DMS53 treated with DMSO at 0.1 percent for 48 hours (cell line): ENCODE data around the gene HOXD13.

Source experiments
- DNase-seq: peaks from one replicate; lab custom pipeline; 2025; ENCODE audit not compliant: unreplicated experiment; lab: John Stamatoyannopoulos, UW

HOXD13 gene

DNA sequence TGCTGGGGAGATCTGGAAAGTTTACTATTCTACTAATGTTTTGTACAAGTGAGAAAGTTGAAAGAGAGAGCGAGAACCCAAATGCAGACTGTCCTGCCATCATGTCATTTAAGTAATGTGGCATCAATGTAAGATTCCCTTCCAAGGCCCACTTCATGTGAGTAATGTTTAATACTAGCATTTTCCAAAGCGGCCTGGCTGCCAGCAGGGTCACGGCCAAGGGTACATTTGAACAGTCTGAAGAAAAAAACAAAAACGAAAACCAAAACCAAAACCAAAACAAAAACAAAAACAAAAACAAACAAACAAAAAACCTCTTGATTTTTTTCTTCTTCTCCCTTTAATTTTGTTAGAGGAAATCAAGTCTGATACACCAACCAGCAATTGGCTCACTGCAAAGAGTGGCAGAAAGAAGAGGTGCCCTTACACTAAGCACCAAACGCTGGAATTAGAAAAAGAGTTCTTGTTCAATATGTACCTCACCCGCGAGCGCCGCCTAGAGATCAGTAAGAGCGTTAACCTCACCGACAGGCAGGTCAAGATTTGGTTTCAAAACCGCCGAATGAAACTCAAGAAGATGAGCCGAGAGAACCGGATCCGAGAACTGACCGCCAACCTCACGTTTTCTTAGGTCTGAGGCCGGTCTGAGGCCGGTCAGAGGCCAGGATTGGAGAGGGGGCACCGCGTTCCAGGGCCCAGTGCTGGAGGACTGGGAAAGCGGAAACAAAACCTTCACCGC is 26.2 kb downstream of the HOXD13 start:
- DNase-seq: peak; percentile 58

DNA sequence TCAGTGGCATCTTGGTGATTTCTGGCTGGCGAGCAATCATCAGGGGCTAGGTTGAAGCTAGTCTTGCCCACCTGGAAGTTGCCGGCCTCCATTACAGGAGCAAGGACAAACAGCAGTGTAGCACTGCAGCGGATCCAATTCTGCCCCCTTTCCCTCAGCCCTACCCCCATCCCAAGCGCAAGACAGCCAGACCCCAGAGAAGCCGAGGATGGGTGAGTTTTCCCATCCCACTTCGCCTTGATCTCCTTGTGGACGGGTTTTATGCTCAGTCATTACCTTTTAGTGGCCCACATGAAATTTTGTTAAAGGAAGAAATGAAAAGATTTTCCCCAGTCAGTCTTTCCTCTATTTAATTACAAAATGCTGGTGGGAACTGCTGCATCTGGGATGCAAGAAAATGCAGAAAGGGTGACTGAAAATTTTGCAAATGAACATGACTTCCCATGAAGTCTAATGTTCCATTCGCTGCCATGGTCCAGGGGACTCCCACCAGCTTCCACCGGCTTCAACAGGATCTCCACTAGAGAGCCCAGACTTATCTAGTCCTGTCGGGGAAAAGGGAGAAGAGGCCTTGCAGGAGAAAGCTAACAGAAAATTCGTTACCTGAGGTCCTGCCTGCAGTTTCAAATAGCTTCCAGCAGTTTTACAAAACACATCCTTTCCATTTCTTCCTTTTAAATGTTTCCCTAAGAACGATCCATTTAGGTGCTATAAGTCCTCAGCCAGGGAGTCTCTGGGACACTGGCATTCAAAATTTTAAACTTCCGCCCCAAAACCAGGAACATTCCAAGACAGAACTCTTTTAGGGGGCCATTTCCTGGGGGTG is 28.1 kb downstream of the HOXD13 start:
- DNase-seq: no peak

DNA sequence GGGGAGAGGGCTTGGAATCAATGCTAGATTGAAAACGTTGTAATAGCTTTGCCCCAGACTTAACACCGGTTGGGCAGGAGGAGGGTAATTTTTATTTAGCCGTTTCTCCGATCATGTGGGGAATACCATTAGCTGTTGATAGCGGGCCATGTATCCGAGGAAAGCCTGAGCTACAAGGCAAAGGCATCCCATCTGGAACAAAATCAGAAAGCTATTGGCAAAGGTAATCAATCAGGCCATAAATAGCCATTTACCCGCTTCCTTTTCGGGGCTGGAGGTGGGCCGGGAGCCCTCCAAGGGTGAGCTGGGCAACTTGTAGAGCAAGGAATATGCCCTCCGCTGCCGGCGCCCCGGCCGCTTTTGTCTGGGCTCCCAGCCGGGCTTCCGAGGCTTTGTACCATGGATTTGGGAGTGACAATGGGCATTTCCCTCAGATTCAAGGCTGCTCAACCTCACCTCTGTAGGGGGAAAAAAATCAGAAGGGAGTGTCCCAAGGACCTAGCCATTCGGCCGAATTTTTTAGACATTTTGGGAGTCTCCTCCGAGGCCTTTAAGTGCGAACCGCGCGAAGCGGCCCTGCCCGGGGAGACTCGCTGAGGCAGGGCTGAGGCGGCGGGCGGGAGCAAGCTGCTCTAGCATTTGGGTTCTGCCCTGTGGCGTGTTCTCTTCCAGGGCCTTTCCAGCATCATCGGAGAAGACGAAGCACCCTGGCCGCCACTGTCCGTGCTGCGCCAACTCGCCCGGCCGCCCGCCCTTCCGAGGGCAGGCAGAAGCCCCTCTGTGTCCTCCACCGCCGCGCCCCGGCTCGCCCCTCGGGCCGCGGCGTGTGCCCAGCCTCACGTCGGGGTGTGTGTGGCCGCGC is 28.9 kb downstream of the HOXD13 start:
- DNase-seq: no peak

DNA sequence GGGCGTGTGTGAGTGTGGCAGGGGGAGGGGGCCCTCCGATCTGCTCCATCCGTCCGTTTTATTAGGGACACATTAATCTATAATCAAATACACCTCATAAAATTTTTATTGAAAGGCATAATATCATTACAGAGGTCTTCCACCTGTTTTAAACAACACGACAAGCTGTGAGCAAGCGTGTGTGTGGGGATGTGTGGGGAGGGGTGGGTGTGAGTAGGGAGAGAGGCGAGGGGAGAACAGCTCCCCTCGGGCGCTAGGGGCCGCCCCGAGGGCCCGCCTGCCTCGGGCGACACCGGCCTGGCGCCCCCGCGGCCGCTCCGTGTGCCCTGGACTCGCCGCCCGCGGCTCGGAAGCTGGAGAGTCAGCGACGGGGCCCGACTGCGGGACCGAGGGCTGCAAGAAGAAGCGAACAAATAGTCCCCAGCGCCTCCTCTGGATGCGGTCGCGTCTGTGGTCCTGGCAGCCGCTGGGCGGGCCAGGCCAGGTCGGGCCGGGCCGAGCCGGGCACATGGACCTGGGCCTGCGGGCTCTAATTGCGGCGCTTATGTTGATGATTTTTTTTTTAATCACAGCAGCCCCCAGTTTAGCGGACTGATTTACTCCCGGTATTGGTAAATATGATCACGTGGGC is 29.6 kb downstream of the HOXD13 start:
- peak; percentile 88 for DNase-seq

DNA sequence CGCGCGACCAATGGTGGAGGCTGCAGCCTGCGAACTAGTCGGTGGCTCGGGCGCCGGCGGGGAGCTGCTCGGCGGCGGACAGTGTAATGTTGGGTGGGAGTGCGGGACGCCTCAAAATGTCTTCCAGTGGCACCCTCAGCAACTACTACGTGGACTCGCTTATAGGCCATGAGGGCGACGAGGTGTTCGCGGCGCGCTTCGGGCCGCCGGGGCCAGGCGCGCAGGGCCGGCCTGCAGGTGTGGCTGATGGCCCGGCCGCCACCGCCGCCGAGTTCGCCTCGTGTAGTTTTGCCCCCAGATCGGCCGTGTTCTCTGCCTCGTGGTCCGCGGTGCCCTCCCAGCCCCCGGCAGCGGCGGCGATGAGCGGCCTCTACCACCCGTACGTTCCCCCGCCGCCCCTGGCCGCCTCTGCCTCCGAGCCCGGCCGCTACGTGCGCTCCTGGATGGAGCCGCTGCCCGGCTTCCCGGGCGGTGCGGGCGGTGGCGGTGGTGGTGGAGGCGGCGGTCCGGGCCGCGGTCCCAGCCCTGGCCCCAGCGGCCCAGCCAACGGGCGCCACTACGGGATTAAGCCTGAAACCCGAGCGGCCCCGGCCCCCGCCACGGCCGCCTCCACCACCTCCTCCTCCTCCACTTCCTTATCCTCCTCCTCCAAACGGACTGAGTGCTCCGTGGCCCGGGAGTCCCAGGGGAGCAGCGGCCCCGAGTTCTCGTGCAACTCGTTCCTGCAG is 30.3 kb downstream of the HOXD13 start, which contains the start of gene HOXD9:
Gene HOXD9, plus strand, starts transcription at position 37 of the 728 bp plus-strand sequence. Its CDS starts 50 bp downstream, at position 87.
- no peak for DNase-seq

DNA sequence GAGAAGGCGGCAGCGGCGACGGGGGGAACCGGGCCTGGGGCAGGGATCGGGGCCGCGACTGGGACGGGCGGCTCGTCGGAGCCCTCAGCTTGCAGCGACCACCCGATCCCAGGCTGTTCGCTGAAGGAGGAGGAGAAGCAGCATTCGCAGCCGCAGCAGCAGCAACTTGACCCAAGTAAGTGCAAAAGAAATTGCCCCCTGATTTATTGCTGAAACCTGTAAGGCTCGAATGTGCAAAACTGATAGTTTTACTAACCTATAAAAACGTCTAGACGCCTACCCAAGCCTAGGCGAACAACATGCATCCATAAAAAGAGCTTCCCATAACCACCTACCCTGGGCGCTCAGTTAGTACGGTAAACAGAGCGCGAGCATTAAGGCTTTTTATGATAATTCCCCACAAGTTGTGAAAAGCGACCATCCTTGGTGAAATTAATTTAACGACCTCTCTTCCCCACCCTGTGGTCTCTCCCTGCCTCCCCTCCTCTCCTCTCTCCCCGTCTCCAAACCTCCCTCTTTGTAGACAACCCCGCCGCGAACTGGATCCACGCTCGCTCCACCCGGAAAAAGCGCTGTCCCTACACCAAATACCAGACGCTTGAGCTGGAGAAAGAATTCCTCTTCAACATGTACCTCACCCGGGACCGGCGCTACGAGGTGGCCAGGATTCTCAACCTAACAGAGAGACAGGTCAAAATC is 31.0 kb downstream of the HOXD13 start:
- no peak for DNase-seq

DNA sequence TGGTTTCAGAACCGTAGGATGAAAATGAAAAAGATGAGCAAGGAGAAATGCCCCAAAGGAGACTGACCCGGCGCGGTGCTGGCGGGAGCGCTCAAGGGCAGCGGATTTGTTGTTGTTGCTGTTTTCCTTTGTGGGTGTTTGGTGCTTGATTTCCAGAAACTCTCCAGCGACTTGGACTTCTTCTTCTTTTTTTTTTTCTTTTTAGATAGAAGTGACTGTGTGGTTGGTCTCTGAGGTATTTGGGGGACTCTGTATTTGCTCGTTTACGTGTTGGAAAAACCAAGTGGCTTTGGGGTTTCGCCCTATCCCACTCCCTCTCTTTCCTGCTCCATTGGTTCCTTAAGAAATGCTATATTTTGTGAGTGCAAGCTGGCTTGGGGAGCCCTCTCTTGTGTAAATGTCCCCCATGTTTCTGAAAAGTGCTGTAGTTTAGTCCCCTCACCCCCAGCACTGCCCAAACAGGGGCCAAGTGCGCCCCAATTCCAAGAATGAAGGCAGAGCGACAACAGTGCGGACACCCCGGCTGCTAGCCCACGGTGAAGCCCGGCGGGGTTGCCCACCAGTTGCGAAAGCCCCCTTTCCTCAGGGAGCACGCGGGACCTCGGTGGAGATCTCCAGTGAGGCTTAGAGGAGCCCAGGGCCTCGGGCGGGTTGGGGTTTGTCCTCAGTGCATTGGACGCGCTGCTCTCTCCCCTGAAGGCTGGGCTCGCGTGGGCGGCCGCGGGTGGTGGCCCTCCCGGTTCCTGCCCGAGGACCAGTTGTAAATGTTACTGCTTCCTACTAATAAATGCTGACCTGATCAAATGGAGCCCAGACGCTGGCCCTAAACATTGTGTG is 31.8 kb downstream of the HOXD13 start:
- DNase-seq: no peak

DNA sequence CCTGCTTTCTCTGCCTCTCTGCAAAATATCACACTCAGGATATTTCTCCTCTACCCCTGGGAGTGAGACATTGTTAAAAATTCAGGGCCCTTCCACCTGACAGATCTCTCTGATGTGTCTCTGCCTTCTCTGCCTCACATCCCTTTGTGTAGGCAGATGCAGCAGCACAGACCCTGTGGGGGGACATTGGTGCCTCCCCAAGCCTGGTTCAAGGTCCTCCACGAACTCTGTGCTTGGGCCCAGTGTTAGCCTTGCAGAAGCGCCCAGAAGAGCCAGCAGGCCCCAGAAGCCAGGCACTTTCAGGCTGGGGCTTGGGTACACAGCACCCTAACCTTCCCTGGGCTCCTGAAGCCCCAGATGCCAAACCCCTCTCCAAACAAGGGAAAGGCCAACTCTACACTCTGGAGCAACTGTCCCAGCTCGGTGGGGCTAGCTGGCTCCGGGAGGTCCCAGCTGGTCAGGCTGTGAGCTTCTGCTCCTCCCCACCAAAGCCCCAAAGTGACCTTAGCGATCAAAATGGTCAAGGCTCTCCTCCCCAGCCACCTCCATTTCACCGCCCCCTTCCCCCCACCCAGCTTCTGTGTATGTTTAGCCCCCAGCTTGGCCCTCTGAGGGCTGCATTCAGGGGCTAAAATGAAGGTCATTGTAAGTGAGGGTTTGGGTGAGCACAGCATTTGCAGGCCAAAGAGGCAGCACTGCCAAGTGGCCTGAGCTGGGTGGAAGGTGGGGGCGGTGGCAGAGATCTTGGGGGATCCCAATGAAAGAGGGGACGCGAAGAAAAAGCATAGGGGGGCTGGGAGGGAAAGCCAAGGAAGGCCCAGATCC is 32.6 kb downstream of the HOXD13 start:
- DNase-seq: no peak

DNA sequence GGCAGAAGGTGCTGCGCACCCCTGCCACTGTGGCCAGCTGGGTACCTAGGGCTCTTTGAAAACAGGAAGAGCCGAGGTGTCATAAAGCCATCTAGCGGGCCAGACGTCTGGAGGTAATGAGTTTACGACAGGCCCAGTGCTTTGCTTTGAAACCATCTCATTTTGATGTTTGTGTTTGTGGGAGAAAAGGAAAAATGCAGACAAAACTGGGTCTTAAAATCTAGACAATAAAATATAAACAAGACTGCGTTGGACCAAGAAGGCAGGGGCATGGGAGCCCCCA is 33.2 kb downstream of the HOXD13 start:
- no peak for DNase-seq

DNA sequence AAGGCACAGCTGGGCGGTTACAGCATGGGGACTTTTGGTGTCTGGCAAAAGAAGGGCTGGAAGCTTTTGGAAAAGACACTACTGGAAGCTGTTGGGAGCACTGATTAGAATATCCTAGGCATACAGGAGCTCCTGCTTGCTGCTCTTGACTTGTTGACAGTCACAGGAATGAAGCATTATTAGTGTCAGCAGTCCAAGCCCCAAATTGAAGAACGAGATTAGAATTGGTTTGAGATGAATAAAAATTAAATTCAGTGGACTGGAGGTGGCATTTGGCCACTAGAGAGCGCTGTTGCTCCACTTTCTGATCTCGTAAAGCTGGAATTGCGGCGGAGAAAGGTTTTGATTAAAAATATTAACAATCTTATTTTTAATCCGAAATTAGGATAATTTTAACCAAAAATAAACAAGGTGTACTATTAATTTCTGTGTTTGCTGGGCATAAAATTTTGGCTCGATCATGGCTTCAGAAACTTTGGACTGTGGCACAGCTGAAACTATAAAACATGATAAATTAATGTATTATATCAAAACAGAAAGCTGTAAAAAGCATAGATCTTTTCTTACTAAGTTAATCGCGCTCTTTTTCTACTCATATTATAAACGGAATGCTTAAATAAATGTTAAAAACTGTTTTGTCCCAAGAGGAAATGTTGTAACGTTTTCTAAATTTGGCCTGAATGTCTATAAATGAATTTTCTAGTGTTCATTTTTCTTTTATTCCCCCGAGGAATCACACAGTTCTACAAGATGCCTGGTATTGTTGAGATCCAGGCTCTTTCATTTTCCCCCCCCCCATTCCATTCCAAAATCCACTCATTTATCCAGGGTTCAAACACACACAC is 34.6 kb downstream of the HOXD13 start:
- DNase-seq: peak; percentile 64

DNA sequence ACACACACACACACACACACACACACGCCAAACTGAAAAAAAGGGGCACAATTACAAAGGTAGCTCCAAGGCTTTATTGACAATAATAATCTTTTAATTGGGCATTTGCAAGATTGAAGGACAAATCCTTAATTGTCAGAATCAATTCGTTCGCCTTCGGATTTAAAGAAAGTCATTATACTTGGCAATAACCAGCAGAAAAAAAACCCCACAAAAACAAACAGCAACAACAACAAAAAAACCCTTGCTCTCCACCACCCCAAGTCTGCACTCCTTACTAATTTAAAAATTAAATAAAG is 35.2 kb downstream of the HOXD13 start:
- DNase-seq: no peak

DNA sequence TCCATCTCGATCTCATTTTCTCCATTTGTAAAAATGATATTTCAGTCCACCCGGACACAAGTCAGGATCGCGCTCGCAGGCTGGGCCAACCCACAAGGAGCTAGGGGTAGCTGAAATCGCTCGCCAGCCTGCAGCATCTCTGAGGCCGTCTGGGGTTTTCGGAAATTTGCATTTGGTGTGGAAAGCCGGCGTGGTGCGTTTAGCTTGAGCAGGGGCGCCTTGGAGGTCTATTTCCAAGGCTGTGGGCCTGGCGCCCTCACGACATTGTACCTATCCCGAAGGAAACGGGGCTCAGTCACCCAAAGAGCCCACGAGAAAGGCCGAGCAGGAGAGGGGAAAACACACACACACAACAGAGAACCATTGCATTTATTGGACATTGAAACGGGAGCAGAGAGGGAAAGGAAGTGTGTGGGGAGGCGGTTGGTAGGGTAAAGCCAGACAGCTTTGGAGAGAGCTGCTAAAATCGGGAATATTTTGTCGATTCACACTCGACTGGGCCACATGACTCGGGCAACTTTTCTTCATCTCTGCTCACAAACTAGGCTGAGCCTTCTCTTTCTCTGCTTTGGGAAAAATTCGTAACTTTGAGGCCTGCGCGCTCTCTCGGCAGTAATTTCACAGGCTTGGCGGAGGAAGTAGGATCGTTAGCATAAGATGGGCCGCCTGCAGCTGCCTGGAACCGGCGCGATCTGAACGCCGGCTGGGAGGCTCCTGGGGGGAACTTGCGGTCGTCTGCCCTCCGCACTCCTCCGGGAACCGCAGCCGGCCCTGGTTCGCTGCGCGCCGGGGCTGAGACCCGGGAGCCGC is 35.9 kb downstream of the HOXD13 start:
- no peak for DNase-seq

DNA sequence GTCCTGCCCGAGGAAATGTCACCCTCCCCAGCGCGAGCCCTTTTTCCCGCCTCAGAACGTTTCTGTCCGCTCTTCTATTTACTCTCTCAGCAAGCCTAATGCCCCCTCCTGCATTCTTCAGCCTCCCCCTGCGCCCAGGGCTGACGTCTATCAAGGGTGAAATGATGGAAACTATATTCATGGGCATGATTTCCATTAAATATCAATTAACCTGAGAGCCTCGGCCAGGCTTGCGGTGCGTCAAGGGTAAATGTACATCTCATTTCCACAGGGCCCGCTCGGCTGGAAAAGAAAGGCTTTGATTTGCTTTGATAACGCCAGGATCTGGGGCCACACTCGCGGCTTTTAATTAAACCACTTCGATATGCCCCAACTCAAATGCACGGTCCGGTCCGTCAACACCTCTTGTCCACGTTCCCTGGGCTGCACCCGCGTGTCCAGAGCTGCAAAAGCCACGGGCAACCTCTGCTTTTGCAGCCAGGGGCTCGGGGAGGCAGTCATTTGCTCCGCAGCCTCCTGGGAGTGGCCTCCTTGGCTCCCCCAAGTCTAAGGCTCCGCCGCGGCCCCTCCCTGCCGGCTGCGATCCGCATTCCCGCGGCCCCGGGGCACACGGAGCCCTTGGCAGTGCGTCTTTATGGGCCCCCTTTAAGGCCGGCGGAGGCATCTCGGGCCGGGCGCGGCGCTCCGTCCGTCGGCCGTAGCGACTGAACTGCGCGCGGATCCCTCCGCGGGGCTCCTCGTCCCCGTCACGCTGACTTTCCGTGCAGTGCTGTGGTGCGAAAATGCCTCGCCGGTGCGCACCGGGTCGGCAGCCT is 36.7 kb downstream of the HOXD13 start, which contains the start of gene HOXD8:
Gene HOXD8, plus strand, starts transcription at position 724 of the 815 bp plus-strand sequence. CDS start 662 bp downstream, outside the sequence.
- DNase-seq: peak; percentile 67

DNA sequence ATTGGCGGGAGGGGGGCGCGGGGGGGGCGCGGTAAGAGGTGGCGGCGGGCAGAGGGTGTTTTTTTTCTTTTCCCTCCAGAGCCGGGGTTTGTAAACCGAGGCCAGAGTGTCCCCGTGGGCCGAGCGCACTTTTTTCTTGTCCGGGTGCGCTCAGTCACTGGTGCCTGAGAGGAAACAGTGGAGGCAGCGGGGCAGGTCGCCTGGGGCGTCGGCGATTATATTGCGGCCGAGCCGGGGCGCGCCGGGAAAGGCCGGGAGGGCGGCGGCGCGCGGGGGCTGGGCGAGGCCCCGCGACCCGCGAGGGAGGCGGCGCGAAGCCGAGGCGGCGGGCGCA is 37.3 kb downstream of the HOXD13 start:
- DNase-seq: peak; percentile 67

DNA sequence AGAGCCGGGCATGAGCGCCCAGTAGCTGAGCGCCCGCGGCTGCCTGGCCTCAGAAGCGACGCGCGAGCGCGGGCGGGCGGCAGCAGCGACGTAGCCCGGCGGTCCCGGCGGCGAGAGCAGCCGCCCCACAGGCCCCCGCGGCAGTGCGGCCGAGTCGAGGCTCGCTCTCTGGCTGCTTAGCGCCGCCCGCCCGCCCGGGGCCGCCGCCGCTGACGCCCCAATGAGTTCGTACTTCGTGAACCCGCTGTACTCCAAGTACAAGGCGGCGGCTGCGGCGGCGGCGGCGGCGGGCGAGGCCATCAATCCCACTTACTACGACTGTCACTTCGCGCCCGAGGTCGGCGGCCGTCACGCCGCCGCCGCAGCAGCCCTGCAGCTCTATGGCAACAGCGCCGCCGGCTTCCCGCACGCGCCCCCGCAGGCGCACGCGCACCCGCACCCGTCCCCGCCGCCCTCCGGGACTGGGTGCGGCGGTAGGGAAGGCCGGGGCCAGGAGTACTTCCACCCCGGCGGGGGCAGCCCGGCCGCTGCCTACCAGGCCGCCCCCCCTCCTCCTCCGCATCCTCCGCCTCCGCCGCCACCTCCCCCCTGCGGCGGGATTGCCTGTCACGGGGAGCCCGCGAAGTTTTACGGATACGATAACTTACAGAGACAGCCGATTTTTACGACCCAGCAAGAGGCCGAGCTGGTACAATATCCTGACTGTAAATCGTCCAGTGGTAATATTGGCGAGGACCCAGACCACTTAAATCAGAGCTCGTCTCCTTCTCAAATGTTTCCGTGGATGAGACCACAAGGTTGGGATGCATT is 37.8 kb downstream of the HOXD13 start:
- peak; percentile 37 for DNase-seq
